ENCODE data around the gene ARHGAP6.

Gene ARHGAP6

GRCh38 chrX:11209798-11210414, 455.8 kb downstream of the ARHGAP6 start:
- no peak for DNase-seq

- no peak for DNase-seq
These were observed 459.0 kb downstream of the ARHGAP6 start for GRCh38 chrX:11206716-11207115.

- no peak for DNase-seq
These were observed 459.9 kb downstream of the ARHGAP6 start for GRCh38 chrX:11205796-11206195.

- no peak for DNase-seq
These were observed 468.0 kb downstream of the ARHGAP6 start for GRCh38 chrX:11197671-11198070.

- DNase-seq, result no peak
These were observed 469.2 kb downstream of the ARHGAP6 start for GRCh38 chrX:11196476-11196875.

GRCh38 chrX:11193035-11193469, 472.7 kb downstream of the ARHGAP6 start:
- no peak for DNase-seq

- no peak for DNase-seq
These were observed 474.8 kb downstream of the ARHGAP6 start for GRCh38 chrX:11190745-11191510.

- no peak for DNase-seq
These were observed 476.6 kb downstream of the ARHGAP6 start for GRCh38 chrX:11189097-11189496.

GRCh38 chrX:11188664-11189063, 477.1 kb downstream of the ARHGAP6 start:
- no peak for DNase-seq

GRCh38 chrX:11187001-11187400, 478.7 kb downstream of the ARHGAP6 start:
- no peak for DNase-seq

- no peak for DNase-seq
These were observed 479.9 kb downstream of the ARHGAP6 start for GRCh38 chrX:11185861-11186260.

GRCh38 chrX:11180571-11180970, 485.1 kb downstream of the ARHGAP6 start:
- DNase-seq, result no peak

- no peak for DNase-seq
These were observed 493.3 kb downstream of the ARHGAP6 start for GRCh38 chrX:11172415-11172814.

GRCh38 chrX:11171956-11172355, 493.8 kb downstream of the ARHGAP6 start:
- DNase-seq, result no peak

GRCh38 chrX:11164433-11164832, 501.3 kb downstream of the ARHGAP6 start:
- no peak for DNase-seq

GRCh38 chrX:11159149-11159548, 506.6 kb downstream of the ARHGAP6 start:
- no peak for DNase-seq

- DNase-seq, result no peak
These were observed 513.7 kb downstream of the ARHGAP6 start for GRCh38 chrX:11151799-11152559.

- DNase-seq, result no peak
These were observed 517.3 kb downstream of the ARHGAP6 start for GRCh38 chrX:11148401-11148800.

- no peak for DNase-seq
These were observed 519.3 kb downstream of the ARHGAP6 start for GRCh38 chrX:11146411-11146810.

- DNase-seq, result peak; percentile 43
These were observed 521.6 kb downstream of the ARHGAP6 start for GRCh38 chrX:11143931-11144678.

GRCh38 chrX:11138498-11139390, 527.0 kb downstream of the ARHGAP6 start:
- no peak for DNase-seq

- DNase-seq, result no peak
These were observed 528.1 kb downstream of the ARHGAP6 start for GRCh38 chrX:11137543-11138139.

All from GDM1 (cell line).